Stimulated activated CD4-positive, alpha-beta T cell treated with anti-CD3 and anti-CD28 coated beads, Interleukin-4, amount 100 ng/mL, for 24 hours (primary cell): ENCODE results near the gene CCDC141.

Source experiments
- DNase-seq: peaks from one replicate; pipeline ENCODE4 v3.0.0-alpha.2; 2020

Gene CCDC141

DNA sequence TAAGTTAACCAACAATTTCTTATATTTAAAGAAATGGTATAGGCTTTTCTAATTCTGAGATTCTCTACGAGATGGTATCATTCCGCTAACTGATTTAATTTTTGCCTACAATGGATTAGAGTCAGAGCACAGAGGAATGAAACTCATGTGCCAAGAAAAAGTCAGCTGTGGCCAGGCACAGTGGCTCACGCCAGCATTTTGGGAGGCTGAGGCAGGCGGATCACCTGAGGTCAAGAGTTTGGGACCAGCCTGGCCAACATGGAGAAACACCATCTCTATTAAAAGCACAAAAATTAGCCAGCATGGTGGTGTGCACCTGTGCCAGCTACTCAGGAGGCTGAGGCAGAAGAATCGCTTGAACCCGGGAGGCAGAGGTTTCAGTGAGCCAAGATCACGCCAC, 225.8 kb downstream of the CCDC141 start:
- DNase-seq = no peak

DNA sequence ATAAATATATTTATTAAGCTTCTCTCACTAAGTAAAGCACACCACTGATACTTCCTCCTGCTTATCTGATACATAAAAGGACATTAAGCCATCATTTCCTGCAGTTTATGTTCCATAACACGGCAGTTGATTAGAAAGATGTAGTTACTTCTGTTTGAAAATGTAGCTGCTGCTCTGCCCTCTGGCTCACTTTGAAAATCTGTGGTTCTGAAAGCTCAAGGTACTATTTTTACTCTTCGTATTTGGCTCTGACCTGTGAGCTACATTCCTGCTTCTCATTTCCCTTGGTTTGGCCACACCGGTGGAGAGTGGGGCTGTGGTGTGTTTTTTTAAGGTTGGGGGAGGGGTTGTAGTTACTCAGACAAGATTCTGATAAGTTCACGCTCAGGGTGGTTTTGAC, 229.9 kb downstream of the CCDC141 start:
- DNase-seq = no peak

DNA sequence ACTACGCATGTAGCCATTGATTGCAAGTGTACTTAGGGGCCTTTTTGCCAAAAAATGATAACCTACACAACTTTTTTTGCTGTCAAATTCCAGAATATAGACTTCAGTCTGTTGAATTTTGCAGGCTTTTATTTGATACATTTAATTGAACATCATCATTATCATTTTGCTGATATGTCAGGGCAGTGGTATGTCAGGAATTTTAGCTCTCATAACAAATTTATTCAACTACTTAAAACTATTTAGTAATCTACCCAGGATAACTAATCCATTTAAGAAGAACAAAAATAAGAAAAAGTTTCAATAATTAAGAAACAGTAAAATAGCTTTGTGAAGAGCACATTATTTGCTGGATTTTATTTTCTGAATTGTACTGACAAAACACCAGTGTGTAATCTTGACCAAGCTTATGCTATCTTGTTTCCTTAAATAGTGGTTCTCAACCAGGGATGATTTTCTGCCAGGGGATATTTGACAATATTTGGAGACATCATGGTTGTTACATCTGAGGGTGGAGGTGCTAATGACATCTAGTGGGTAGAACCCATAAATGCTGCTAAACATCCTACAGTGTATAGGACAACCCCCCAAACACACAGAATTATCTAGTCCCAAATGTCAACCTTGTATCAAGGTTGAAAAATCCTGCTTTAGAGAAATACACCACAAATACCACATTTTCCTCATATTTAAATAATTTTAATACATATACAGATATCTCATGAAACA, 230.6 kb downstream of the CCDC141 start:
- DNase-seq = no peak

DNA sequence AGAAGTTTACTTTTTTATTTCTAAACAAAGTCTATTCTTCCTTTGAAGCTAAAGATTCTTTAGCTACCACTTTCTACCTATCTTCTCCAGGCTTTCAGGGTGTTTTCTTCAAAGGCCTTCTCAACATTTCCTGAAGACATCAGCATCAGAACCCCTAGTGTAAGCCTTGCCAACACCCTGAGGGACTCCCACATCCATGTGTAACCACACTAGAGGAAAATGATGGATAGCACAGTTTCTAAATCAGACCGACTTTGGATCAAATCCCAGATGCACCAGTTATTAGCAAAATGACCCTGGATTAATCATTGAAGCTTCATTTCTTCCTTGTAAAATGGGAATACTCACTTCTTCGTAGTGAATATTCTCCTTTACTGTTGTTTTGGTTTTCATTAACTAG, 238.0 kb downstream of the CCDC141 start:
- no peak for DNase-seq

DNA sequence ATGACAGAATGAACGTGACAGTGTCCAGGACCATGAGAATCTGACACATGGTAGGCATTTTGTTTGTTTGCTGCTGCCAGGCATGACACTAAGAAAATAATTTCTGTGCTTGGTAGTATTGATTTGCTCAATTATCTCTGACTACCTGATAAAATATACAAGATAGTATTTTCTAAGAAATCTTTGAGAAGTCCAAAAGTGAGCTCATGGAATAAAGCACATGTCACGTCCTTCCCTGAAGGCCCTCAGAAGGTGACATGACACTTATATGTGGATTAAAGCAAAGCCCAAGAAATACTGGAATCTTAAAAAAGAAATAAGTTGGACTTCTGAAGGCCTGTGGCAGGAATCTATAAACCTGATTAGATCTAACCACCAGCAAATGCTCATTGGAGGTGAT, 238.9 kb downstream of the CCDC141 start:
- no peak for DNase-seq

DNA sequence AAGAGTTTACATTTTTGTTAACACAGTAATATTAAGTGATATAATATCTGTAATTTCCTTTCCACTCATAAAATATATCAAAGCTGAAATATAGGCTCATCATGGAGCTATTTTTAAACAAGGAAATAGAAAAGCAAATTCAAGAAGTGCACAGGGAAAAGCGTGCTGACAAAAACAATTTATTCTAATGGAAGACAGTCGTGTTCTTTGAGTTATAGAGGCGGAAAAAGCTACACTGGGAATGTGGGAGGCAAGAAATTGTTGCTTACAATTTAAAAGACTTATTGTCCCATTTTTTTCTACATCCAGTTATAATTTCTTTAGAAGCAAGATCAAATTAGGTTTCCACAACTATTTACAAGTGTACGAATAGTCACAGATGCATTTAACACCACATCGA, 239.5 kb downstream of the CCDC141 start:
- no peak for DNase-seq

DNA sequence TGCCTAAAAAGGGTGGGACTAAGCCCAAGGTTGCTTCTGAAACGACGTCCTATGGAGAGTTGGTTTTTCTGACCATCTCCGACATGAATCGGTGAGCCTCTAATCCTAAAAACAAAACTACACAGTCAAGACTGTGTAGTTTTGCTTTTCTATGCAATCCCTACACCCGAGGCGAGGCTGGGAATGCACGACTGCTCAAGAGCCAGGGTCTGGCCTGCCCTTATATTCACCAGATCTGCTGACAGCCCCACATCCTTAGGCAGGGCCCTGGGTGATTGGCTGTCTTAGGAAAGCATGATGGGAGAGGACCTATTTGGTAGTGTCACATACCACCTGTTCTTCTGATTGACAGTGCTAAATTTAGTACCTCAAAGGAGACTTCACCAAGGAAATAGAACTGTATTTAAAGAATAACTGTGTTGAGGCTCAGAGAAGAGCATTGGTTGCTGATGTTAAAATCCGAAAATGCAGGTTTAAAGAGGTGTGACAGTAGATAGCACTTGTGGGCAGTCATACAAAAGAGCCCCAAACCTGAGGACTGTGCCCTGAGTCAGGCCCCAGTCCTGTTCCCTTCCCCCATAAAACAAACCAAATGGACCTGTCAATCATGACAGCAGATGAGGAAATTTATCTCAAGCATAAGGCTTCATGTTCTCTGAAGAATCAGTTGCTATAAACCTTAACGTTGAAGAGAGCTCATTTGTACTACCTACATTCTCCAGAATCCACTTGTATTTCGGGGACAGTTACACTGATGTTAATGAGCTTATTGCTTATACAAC, 242.5 kb downstream of the CCDC141 start, which contains the start of gene TTN:
TTN (minus strand) TSS at position 197 of the 782 bp plus-strand sequence. CDS start 2,781 bp downstream, outside the sequence.
- no peak for DNase-seq

DNA sequence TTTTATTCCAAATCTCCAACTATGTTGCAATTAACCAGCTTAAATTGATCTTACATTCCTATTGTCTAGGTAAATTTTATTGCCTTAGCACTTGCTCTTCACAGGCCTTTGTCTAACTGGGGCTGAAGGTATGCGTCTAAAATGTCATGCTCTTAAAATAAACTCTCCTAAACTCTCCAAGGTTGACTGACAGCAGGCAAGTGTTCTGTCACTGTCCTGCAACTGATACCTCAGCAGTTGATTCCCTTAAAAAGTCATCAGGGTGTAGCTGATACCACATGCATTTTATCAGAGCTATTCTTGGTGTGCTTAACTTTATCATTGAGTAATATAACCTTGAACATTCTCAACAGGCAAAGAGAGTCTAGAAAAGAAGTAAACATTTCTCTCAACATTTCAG, 243.4 kb downstream of the CCDC141 start:
- DNase-seq = no peak

DNA sequence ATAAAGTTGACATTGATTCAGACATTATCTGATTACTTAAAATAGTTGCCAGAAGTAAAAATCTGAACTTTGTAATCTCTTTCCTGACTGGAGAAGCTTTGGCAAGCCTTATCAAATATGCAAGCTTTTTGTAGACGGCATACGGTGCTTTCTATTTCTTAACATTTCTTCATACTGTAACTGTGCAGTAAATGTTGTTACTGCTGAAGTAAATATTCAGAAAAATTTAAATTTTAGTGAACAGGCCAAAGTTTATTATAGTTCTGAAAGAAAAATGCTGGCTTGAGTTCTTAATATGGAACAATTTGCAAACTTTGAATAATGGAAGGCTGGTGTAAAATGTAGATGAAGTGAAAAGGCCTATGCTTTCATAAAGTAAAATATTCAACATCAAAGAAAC, 244.5 kb downstream of the CCDC141 start:
- no peak for DNase-seq

DNA sequence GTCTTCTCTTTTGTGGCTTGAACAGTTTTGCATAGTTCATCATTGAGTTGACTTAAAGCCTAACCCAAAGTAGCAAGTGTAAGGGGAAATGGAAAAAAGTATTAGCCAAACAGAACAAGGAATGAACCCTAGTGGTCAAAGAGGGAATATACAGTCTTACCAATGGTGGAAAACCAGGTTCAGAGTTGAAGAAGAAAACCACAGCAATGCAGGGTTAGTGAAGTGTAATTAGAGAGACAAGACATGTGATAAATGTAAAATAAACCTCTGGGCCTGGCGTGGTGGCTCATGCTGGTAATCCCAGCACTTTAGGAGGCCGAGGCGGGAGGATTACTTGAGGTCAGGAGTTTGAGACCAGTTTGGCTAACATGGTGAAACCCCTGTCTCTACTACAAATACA, 245.1 kb downstream of the CCDC141 start:
- no peak for DNase-seq

DNA sequence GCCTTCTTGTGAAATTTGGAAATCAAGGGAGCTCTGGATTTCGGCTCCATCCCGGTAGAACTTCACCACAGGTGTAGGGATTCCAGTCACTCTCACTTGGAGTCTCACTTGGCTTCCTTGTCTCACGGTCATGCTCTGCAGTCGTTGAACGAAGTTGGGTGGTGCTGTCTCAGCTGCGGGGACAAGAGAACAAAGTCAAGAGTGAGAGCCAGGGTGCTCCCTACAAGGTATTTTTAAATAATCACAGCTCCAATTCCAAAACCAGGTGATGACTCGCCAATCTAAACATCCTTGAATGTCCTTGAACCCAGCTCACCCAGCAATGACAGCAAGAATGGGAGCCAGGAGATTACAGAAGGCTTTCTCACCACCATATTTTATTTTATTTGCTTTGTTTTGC, 249.4 kb downstream of the CCDC141 start:
- DNase-seq = no peak

DNA sequence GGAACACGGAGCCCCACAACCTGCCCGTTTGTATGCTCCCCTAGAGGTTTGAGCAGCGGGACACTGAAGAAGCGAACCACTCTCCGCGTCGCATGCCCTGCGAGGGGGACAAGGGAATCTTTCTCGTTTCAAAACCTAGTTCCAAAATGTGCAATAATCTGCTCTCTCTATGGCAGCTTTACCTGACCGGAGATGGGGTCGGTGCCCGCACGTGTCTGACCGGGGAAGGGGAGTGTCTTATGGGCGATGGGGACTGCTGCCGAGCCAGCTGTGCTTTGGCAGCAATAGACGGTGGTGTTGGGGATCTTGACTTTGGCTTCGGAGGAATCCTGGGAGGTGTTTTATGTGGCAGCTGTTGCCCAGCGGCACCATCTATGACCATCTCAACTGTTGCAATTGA, 250.6 kb downstream of the CCDC141 start:
- DNase-seq = no peak

DNA sequence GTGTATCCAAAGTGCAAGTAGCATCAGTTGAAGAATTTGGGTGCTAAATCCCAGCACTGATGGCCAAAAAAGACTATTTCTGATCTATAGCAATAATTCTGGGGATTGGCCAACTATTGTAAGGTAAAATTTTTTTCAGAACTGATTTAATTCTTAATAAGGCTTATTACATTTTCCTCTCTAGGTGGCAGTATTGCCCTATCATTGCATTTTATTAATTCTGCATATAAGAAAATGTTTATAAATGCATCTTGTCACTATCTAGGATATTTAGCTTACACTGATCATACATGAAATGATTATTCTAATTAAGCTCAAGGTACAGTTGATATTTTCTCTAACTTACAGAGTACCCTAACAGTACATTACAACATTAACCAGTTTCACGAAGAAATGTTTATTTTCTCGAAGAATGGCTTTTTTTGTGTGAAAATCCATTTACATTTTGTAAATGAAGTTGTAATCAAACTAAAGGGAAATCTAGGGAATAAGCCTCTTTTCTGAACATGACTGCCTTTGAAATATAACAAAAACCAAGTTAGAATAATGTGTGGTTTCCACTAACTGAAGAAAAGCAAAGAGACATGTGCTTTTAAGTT, 253.8 kb downstream of the CCDC141 start:
- DNase-seq = no peak

DNA sequence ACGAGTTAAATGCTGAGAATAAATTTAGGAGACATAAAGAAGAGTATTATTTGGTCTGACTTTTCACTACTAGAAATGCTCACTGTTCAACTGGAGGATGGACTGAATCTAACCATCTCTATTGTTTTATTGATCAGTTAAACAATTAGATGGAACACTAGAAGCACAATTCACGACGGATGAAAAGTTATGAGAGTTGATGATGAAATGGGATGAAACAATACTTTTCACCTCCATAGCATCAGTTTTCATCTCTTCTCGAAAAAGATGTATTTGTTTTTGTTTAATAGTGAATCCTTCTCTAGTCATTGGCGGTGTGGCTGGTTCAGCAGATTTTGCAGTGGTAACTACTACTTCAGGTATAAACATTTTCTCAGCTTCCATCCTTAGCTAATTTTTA, 262.0 kb downstream of the CCDC141 start:
- DNase-seq = no peak

DNA sequence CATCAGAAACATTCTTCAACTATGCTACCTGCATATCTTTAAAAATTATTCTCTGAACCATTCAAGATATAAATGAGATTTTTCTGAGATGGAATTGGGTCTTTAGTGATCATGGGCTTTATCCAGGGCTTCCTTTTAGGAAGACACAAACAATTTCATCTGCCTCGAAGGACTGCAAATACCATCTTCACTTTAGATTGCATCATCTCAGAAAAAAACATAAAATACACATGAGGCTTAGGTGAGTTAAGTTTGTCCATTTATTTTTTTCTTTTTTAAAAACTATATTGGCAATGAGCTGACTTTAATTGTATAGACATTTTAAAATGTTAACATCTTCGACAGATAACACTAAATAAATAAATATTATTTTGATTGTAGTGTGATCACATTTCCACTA, 262.8 kb downstream of the CCDC141 start:
- no peak for DNase-seq

DNA sequence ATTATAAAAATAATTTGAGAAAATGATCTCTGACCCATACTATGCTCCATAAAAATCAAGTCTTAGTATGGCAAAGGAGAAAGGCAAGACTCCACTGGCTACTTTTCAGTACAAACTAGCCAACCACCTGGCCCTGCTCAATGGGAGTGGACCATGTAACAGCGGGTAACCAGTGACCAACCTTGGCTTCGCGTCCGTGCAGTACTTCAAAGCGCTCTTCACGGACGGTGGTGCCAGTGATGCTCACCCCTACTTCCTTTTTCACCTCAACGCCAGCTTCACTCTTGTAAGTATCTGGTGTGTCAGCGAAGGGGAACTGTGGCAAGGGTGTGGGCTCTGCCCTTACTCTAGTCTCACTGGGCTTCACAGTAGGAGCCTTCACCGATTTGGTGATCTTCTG, 266.0 kb downstream of the CCDC141 start:
- DNase-seq = no peak

DNA sequence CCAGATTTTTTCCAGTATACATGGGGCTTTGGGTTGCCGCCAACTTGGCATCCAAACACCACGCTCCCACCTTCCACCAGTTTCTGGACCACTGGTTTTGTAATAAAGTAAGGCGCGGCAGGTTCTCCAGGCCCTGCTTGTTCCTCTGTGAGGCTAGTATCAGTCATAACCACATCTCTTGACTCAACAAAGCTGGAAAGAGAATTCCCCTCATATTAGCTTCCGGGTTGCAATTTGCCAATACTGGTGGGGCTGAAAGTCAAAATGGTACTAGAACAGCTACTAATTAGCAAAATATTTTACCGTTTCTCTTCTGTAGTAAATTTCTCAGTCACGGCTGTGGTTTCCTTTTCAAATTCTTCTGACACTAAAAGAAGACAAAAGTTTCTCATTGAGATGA, 267.7 kb downstream of the CCDC141 start:
- DNase-seq = no peak
